ENCODE results near the gene GRID1.

DNA sequence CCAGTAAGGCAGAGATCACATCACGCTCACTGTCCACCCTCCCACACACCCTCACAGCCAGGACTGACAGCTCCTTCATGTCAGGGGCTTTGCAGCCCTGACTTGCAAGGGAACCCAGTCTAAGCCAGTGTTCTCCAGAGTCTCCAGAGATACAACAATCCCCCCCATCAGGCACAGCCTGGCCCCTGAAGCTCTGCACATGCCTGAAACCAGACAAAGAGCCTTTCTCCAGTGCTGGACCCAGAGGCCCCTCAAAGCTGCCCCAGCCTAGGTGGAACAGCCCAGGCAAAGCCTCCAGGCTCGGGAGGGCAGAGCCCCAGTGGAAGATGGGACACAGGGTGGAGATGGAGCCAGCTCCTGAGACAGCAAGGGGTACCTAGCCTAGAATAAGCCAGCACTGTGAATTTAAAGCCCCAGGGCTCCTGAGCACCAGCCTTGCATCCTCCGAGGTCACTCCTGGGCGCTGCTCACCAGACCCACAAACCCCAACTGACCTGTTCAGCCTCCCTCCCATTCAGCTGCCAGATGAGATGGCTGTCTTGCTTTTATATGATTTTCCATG lies 50.2 kb downstream of the GRID1 start:
- TF ChIP-seq POLR2A (IDR thresholded peaks at IDR 0.05) = no peak
- TF ChIP-seq, protein P1, sequence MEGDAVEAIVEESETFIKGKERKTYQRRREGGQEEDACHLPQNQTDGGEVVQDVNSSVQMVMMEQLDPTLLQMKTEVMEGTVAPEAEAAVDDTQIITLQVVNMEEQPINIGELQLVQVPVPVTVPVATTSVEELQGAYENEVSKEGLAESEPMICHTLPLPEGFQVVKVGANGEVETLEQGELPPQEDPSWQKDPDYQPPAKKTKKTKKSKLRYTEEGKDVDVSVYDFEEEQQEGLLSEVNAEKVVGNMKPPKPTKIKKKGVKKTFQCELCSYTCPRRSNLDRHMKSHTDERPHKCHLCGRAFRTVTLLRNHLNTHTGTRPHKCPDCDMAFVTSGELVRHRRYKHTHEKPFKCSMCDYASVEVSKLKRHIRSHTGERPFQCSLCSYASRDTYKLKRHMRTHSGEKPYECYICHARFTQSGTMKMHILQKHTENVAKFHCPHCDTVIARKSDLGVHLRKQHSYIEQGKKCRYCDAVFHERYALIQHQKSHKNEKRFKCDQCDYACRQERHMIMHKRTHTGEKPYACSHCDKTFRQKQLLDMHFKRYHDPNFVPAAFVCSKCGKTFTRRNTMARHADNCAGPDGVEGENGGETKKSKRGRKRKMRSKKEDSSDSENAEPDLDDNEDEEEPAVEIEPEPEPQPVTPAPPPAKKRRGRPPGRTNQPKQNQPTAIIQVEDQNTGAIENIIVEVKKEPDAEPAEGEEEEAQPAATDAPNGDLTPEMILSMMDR (IDR thresholded peaks at IDR 0.05) = no peak
